Ovary (tissue), 3 donors: Measurements from ENCODE around the gene ATRNL1.

Experiments
- EP300 ChIP-seq: sonication (generic); formaldehyde crosslinking; IDR thresholded peaks from one replicate; pipeline ENCODE4 v1.6.1; 2017; ENCODE audit warnings: antibody characterized with exemption
- POLR2A ChIP-seq: fragments of 450-650 bp; IDR thresholded peaks from one replicate; pipeline ENCODE4 v1.6.1; 2017; ENCODE audit warnings: antibody characterized with exemption, mild to moderate bottlenecking, moderate library complexity
- TF ChIP-seq, protein P1 (sequence below), 3 donors: fragments of 450-650 bp in 2 of 3; fragments of 200-600 bp in 1 of 3; IDR thresholded peaks; one replicate each; pipeline versions ENCODE4 v1.5.1 to v1.8.0; 2016 to 2022; ENCODE audit warnings: antibody characterized with exemption in 3 of 3, mild to moderate bottlenecking in 1 of 3
- donor health status: DM: no; HTN: no; CAD: no.

DNA sequence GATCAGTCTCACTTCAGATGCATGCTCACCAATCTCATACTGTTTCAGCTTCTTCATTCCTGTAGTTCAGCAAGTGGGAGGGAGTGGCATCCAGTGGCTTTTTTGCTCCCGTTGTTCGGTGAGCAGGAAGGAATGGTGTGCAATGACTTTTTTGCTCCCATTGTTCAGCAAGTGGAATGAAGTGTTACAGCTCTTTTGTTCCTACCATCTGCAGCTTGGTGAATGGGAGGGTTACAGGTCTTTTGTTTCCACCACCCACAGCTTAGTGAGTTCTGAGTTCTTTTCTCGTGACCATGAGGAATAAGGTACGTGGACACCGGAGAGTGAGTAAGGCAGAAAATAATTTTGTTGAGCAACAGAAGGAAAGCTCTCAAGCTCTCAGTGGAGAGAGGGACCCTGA, 363.6 kb downstream of the ATRNL1 start:
- TF ChIP-seq, protein P1, sequence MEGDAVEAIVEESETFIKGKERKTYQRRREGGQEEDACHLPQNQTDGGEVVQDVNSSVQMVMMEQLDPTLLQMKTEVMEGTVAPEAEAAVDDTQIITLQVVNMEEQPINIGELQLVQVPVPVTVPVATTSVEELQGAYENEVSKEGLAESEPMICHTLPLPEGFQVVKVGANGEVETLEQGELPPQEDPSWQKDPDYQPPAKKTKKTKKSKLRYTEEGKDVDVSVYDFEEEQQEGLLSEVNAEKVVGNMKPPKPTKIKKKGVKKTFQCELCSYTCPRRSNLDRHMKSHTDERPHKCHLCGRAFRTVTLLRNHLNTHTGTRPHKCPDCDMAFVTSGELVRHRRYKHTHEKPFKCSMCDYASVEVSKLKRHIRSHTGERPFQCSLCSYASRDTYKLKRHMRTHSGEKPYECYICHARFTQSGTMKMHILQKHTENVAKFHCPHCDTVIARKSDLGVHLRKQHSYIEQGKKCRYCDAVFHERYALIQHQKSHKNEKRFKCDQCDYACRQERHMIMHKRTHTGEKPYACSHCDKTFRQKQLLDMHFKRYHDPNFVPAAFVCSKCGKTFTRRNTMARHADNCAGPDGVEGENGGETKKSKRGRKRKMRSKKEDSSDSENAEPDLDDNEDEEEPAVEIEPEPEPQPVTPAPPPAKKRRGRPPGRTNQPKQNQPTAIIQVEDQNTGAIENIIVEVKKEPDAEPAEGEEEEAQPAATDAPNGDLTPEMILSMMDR (IDR thresholded peaks at IDR 0.05): no peak
- TF ChIP-seq POLR2A: no peak
- no peak for TF ChIP-seq EP300
